T47D (cell line): ENCODE measurements around the gene PRPF31.
"Not testable (repeated sequence)": the region's sequence is repeated elsewhere in the genome, so short reads cannot be mapped to it uniquely, and the experiment has no call there.

ENCODE experiments used
- DNase-seq, 2 experiments: peaks; one replicate each; pipeline versions ENCODE4 v3.0.0 to v3.0.0-alpha.2; 2011 to 2012; ENCODE audit warnings: low read depth in 1 of 2, low spot score in 1 of 2
- JUND ChIP-seq: IDR thresholded peaks from 2 replicates; pipeline ENCODE4 v1.6.1; 2012; ENCODE audit warnings: low read depth
- in situ Hi-C: cut with HindIII; loops from 2 replicates; pipeline ENCODE4 v1.10.0; 2016; ENCODE audit warnings: low sequenced_read_pairs, low pct_unique_long_range_greater_than_20kb

Gene PRPF31, protein sequence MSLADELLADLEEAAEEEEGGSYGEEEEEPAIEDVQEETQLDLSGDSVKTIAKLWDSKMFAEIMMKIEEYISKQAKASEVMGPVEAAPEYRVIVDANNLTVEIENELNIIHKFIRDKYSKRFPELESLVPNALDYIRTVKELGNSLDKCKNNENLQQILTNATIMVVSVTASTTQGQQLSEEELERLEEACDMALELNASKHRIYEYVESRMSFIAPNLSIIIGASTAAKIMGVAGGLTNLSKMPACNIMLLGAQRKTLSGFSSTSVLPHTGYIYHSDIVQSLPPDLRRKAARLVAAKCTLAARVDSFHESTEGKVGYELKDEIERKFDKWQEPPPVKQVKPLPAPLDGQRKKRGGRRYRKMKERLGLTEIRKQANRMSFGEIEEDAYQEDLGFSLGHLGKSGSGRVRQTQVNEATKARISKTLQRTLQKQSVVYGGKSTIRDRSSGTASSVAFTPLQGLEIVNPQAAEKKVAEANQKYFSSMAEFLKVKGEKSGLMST

DNA sequence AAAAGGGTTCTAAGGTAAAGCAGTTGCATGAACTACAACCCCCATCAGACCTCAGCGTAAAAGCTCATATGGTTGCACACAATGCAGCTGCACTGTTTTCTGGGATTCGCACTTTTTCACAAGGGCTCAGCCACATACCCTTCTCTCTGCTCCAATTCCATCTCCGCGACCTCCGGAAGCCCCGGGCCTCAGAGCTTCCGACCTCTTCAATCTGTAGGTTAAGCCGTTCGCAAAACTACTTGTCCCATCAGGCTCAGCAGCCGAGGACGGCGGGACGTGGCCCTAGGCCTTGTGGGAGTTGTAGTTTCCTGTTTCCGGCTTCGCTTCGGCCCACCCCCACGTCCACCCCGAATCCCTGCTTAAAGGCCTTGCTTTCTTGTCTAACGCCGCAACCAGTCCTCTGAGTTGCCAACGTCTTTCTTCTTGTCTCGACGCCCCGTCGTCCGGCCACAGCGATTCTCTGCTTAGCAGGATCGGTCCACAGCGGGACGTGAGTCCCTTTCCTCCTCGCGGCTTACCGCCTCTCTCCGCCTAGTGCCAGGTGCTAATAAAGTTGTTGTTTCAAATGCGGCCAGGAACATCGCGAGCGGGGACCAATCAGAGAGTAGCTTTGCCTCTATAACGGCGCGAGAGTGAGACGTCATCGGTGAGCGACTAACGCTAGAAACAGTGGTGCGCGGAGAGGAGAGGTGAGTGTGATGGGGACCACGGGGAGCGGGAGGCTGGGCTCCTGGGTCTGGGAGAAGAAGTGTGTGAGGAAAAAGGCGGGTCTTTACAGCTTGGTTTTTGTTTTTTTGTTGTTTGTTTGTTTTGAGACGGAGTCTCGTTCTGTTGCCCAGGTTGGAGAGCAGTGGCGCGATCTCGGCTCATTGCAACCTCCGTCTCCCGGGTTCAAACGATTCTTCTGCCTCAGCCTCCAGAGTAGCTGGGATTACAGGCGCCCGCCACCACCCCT, at the start of gene PRPF31, which contains the start of gene TFPT:
Gene PRPF31 (plus strand): TSS at position 646 of the 955 bp plus-strand sequence. CDS start 2,525 bp downstream, outside the sequence.
Gene TFPT (minus strand): TSS at position 549 of the 955 bp plus-strand sequence. CDS start 388 bp downstream, at position 161.
- in situ Hi-C loops = no loop called here
- no peak for TF ChIP-seq JUND
- peak; percentile 89 to 98 for DNase-seq

DNA sequence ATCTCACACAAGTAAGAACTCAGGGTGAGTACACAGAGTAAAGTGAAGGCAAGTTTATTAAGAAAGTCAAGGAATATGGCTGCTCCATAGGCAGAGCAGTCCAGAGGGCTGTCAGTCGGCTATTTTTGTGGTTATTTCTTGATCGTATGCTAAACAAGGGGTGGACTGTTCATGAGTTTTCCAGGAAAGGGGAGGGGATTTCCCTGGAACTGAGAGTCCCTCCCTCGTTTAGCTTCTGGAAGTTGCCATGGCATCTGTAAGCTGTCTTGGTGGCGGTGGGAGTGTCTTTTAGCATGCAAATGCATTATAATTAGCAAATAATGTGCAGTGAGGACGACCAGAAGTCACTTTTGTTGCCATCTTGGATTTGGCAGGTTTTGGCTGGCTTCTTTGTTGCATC, 46.1 kb upstream of the PRPF31 start:
- in situ Hi-C loops = no loop called here
- no peak for TF ChIP-seq JUND
- no peak for DNase-seq

DNA sequence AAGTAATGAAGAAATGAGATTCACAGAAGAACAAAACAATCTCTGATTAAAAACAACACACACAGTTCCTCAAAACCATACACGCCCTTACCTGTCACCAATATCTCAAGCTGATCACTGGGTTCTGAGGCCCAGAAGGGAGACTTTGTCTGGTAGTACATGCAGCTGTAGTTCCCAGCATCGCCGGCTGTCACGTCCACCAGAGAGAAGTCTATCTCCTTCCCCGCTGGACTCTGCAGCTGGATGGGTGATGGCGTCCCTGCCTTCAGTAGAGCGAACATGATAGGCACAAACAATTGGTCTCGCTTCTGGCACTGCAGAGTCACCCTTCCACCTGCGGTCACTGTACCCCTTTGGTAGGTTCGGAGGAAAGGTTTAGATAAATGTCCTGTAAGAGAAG, 41.7 kb upstream of the PRPF31 start:
- no peak for DNase-seq
- no peak for TF ChIP-seq JUND
- in situ Hi-C loops = no loop called here

DNA sequence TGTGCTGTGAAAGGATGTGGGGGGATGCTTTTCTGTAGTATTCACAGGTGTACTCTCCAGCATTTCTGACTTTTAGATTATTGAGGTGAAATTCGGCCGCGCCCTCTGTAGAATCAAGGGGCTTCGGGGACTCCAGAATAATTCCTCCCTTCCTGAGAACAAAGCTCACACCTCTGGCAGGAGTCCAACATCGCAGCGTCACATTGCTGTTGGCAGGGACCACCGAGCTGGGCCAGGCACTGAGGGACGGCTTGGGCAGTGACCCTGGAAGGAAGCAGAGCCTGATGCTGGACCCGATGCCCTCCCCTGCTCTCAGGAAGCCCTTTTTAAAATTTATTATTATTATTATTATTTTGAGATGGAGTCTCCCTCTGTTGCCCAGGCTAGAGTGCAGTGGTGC, 40.7 kb upstream of the PRPF31 start:
- in situ Hi-C loops = no loop called here
- DNase-seq = no peak
- no peak for TF ChIP-seq JUND

DNA sequence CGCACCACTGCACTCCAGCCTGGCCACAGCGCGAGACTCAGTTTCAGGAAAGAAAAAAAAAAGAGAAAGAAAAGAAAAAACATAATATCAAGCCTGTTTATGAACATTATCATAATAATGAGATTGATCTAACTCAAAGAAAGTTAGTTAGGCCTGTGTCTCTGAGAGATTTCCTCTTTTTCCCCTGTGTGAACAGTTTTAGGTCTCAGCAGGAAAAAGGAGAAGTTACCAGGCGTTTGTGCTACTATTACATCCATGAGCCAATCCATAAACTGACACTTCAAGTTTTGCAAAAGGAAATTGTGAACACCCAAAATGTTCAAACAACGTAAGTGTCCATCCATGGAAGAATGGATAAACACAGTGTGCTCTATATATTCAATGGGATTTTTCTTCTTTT, 38.2 kb upstream of the PRPF31 start:
- in situ Hi-C loops = no loop called here
- no peak for TF ChIP-seq JUND
- DNase-seq = no peak

DNA sequence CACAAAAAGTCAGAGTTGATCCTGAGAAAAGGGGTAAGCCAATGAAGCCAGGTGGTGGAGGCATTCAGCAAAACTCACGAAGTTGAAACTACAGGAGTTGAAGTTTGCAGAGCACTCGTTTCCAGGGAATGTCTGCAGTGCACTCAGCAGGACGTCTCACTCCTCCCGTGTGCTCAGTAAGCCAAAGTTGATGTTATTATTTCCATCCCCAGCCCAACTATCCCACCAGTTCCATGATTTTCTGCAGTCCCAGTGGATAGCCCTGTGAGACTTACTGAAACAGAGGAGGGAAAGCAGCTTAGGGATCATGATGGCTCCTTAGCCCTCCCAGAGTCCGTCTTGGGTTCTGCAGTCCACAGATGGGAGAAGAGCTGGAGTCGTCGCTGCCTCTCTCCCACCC, 34.5 kb upstream of the PRPF31 start, which contains the start of gene TARM1:
Gene TARM1 (minus strand): TSS at position 334 of the 400 bp plus-strand sequence. CDS start 25 bp downstream, at position 309.
- TF ChIP-seq JUND = no peak

DNA sequence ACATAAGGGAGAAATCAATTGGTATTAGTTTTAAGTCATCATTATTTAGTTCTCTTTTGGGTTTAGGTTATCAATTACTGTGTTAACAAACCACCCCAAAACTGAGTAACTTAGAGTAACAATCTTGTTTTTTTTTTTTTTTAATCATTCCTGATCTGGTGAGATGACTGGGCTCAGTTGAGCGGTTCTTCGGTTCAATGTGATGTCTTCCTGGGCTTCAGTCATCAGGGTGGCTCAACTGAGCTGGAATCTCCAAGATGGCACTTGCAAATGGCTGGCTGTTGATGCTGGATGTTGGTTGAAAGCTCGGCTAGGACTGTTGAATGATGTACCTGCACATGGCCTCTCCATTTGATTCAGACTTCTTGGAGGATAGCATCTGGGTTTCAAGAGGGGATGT, 31.1 kb upstream of the PRPF31 start:
- no peak for DNase-seq
- no peak for TF ChIP-seq JUND
- in situ Hi-C loops = no loop called here

More for the DNA sequence above, 34.5 kb upstream of the PRPF31 start, which contains the start of gene TARM1:
- no peak for DNase-seq
- in situ Hi-C loops = no loop called here

DNA sequence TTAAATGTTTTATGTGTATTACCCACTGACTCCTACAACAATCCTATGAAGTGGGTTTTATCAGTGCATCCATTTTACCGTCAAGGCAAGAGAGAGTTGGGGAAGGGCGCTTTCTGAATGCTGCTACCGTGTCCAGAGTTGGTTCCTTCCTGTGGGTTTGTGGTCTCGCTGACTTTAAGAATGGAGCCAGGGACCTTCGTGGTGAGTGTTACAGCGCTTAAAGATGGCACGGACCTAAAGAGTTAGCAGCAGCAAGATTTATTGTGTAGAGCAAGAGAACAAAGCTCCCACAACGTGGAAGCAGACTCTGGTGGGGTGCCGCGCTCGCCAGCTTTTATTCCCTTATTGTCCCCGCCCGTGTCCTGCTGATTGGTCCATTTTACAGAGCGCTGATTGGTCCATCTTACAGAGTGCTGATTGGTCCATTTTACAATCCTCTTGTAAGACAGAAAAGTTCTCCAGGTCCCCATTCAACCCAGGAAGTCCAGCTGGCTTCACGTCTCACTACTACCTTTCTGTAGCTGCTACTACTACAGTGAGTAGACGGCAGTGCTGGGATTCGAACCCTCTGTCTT, 21.0 kb upstream of the PRPF31 start:
- no peak for DNase-seq
- no peak for TF ChIP-seq JUND
- in situ Hi-C loops = no loop called here

DNA sequence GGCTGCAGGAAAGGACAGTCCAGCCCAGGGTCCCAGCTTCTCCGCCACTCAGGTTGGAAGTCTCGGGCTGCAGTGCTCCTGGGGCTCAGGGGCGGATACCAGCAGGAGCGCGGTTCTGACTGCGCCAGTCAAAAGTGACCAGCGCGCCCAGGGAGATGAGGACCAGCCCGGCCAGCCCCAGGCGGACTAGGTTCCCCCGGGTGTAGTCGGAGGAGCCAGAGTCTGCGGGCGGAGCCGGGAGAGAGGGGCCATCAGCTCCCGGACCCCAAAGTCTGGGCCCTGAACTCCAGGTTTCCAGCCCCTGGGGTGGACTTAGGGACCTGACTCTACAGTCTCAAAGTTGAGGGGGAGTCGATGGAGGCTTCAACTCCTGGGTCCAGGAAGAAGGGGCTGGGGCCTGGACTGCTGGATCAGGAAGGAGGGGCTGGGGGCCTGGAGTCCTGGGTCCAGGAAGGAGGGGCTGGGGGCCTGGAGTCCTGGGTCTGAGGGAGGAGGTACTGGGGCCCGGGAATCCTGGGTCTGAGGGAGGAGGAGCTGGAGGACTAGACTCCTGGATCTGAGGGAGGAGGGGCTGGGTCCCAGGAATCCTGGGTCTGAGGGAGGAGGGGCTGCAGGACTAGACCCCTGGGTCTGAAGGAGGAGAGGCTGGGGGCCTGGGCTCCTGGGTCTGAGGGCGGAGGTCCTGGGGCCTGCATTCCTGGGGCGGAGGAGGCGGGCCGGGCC, 20.3 kb upstream of the PRPF31 start:
- TF ChIP-seq JUND = no peak
- in situ Hi-C loops = no loop called here

DNA sequence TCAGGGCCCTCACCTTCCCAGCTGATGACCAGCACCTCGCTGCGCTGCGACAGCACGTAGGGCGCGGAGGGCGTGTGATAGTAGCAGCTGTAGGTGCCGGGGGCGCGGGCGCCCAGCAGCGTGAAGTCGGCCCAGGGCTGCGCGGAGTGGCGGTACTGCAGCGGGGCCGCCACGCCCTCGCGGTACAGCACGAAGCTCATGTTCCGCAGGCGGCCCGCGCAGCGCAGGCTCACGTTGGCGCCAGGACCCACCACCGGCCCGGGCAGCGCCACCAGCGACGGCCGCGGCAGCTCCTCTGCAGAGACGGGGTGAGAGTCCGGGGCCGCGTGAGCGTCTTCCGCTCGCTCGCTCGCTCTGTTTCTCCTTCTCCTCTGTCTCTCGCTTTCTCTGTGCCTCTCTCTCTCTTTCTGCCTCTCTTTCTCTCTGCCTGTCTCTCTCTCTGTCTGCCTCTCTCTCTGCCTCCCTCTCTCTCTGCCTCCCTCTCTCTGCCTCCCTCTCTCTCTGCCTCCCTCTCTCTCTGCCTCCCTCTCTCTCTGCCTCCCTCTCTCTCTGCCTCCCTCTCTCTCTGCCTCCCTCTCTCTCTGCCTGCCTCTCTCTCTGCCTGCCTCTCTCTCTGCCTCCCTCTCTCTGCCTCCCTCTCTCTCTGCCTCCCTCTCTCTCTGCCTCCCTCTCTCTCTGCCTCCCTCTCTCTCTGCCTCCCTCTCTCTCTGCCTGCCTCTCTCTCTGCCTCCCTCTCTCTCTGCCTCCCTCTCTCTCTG, 19.5 kb upstream of the PRPF31 start:
- DNase-seq, in situ Hi-C loops: not testable (repeated sequence)

More for the DNA sequence above, 20.3 kb upstream of the PRPF31 start:
- DNase-seq = no peak

DNA sequence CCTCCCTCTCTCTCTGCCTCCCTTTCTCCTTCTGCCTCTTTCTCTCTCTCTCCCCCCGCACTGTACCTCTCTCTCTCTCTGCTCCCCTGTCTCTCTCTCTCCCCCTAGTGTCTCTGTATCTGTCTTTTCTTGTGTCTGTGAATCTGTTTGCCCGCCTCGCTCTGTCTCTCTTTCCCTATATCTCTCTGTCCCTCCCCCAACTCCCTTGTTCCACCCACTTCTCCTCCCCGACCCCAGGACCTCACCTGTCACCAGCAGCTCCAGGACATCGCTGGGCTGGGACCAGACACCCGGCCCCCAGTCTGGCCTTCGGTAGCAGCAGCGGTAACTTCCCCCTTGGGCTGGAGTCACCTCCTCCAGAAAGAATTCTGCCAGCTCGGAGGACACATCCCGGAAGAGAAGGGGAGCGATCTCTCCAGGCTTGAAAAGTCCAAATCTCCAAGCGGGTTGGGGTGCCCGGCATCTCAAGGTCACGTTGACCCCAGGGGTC, 18.9 kb upstream of the PRPF31 start:
- peak in 1 of 2 experiments; percentile 30 for DNase-seq
- in situ Hi-C loops = no loop called here
- no peak for TF ChIP-seq JUND
